ENCODE data around the gene SEPTIN8.

The SEPTIN8 gene

GRCh38 chr5:132714456-132715307 lies 62.4 kb downstream of the SEPTIN8 start:
- Histone ChIP-seq H3K4me3 (ENCODE audit: insufficient read depth, low read depth, low read length, poor library complexity, severe bottlenecking) (no peak overlapping the region), H3K27me3 (replicated peaks; ENCODE audit: control insufficient read depth, insufficient read depth, low read length, poor library complexity, severe bottlenecking) (no peaks in the 10 kb centered on the region), H3K36me3 (ENCODE audit: control insufficient read depth, insufficient read depth, low read length) (peaks cover 3% of the 10 kb centered on the region), H3K27ac (ENCODE audit: insufficient read depth, low read length, poor library complexity, severe bottlenecking) (no peak overlapping the region), H3K9me3 (ENCODE audit: control insufficient read depth, low read length) (no peaks in the 10 kb centered on the region), H3K4me1 (ENCODE audit: control insufficient read depth, insufficient read depth, low read length, poor library complexity, severe bottlenecking) (no peaks in the 10 kb centered on the region)
- no peak for DNase-seq

- no peak overlapping the region for H3K27ac ChIP-seq (ENCODE audit: insufficient read depth, low read length, poor library complexity, severe bottlenecking)
- H3K36me3 ChIP-seq (ENCODE audit: control insufficient read depth, insufficient read depth, low read length) = no peaks in the 10 kb centered on the region
- H3K4me3 ChIP-seq (ENCODE audit: insufficient read depth, low read depth, low read length, poor library complexity, severe bottlenecking) = no peak overlapping the region
- H3K4me1 ChIP-seq (ENCODE audit: control insufficient read depth, insufficient read depth, low read length, poor library complexity, severe bottlenecking) = no peaks in the 10 kb centered on the region
- H3K9me3 ChIP-seq (ENCODE audit: control insufficient read depth, low read length) = no peaks in the 10 kb centered on the region
- no peak for DNase-seq
- H3K27me3 ChIP-seq (replicated peaks; ENCODE audit: control insufficient read depth, insufficient read depth, low read length, poor library complexity, severe bottlenecking) = no peaks in the 10 kb centered on the region
Observed at GRCh38 chr5:132708645-132709044, 68.4 kb downstream of the SEPTIN8 start.

GRCh38 chr5:132704875-132705274 lies 72.2 kb downstream of the SEPTIN8 start:
- Histone ChIP-seq H3K36me3 (ENCODE audit: control insufficient read depth, insufficient read depth, low read length) (peaks cover 17% of the 10 kb centered on the region), H3K9me3 (ENCODE audit: control insufficient read depth, low read length) (no peaks in the 10 kb centered on the region), H3K4me3 (ENCODE audit: insufficient read depth, low read depth, low read length, poor library complexity, severe bottlenecking) (no peak overlapping the region), H3K27ac (ENCODE audit: insufficient read depth, low read length, poor library complexity, severe bottlenecking) (no peak overlapping the region), H3K4me1 (ENCODE audit: control insufficient read depth, insufficient read depth, low read length, poor library complexity, severe bottlenecking) (no peaks in the 10 kb centered on the region), H3K27me3 (replicated peaks; ENCODE audit: control insufficient read depth, insufficient read depth, low read length, poor library complexity, severe bottlenecking) (no peaks in the 10 kb centered on the region)
- no peak for DNase-seq

All from effector memory CD4-positive, alpha-beta T cell (primary cell).